Stimulated activated CD4-positive, alpha-beta T cell treated with anti-CD3 and anti-CD28 coated beads, Interleukin-1b, Interleukin-23, amount 100 ng/mL, for 1 hour (primary cell): ENCODE data around the gene FAM20A.

Experiments used
- DNase-seq, 2 donors: peaks; one replicate each; pipeline ENCODE4 v3.0.0-alpha.2; 2020; ENCODE audit warnings: low read depth in 2 of 2

The FAM20A gene

DNA sequence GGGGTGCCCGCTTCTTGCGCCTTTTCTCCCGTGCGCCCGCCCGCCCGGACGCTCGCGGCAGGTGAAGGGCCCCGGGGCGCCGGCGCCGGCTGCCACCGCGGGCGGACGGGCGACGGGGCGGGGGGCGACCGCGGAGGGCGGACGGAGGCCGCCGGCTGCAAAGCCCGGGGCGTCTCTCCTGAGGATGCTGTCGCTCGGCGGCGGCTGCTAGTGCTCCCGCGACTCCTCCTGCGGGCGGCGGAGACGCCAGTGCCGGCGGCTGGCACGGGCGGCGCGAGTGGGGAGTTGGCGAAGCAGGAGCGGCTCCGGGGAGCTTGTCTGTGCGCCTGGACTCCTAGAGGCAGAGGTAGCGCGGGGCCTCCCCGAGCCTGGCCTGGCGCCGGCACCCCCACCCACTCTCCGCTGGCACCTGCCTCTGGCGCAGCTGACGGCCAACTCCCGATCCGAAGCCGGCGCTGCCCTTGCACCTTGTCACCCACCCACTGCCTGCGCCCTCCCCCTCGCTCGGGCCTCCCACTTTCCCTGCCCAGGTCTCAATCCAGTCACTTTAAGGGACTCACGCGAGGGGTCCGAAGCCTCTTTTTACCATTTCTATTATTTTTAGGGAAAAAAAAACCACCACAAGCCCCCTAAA is at the start of gene FAM20A:
Gene FAM20A, minus strand, starts transcription at position 437 of the 634 bp plus-strand sequence. CDS start 701 bp downstream, outside the sequence.
- no peak for DNase-seq

- no peak for DNase-seq
Measured at GRCh38 chr17:68649324-68649723, 48.2 kb upstream of the FAM20A start.

GRCh38 chr17:68646626-68647526 is 45.7 kb upstream of the FAM20A start:
- no peak for DNase-seq

- DNase-seq: no peak
Measured at GRCh38 chr17:68642118-68642412, 40.9 kb upstream of the FAM20A start.

- no peak for DNase-seq
Measured at GRCh38 chr17:68641276-68642117, 40.3 kb upstream of the FAM20A start.

GRCh38 chr17:68640242-68640989 is 39.2 kb upstream of the FAM20A start:
- DNase-seq: no peak

DNA sequence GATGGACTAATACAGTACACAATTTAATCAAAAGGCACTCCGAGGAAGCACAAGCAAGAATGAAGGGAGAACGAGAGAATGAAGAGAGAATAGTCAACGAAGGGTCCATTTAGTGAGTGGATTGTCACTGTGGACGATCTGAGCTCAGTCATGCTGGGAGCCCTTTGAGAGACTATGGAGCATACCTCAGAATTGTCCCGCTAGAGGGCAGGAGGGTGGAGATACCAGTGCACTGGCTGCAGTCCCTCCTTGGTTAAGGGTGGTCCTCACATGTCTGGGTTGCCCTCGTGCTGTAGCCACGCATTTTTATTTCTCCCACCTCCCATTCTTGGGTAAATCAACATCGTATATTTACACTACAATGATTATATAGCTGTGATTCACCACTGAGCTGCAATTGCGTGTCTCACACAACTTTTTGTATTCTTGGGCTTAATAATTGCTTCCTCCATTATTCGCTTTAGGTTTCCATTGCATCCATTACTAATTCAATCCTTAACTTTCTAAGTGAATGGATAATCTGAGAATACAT is 33.2 kb upstream of the FAM20A start:
- no peak for DNase-seq

- DNase-seq: no peak
Measured at GRCh38 chr17:68628576-68628957, 27.4 kb upstream of the FAM20A start.

DNA sequence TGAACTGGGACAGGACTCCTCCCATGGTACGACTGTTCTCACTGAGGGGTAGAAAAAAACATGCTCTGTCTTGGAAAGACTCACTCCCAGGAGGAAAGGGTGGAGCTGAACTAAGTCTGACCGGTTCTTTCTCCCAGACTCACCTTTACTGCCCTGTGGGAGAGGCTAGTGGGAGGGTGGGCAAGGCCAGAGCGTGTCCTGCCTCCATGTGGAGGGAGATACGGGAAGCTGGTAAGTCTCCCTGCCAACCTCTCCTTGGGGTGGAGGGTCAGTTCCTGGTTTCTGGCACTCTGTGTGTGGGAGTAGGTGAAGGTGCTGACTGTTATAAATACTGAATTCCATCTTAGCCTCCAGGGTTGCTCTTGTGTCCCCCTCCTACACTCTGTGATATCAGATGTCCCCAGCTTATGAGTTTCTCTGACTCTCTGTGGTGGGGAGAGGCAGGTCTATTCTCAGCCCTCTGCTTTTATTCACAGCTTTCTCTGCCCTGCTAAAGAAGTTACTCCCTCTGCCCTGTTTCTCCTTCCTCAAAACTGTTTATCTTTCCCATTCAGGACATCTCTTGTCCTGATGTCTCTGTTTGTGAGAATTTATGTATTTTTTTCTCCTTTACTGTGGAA is 26.9 kb upstream of the FAM20A start:
- DNase-seq: no peak

DNA sequence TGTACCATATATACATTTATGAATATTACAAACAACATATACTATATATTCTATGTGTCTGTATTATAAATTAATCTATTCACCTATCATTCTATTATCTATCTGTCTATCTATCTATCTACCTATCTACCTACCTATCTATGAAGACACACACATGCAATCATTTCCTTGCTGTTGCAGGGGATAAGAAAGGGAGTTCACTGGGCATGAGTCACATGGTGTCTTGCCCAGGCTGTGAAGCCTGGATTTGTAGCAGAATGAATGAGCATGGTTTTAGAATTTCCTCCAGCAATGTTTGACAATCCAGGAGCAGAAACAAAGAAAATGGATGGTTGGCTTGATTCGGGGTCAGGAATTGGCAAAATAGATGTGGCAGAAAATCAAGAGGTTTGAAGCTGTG is 23.2 kb upstream of the FAM20A start:
- no peak for DNase-seq

DNA sequence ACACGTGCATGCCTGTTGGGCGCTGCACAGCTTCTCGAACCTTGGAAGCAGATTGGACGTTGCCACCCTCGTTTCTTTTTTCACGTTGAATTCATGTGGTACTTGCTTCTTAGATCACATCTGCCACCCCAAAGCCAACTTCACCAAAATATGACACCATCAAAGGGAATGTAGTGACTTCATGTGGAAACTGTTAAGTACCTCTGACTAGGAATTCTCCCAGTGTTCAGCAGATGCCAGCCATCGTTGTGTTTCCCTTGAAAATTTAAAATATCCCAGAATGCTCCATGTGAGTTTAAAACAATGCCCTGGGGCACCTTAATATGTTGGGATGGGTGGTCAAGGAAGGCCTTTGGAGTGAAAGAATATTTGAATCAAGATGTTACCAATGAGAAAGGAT is 22.6 kb upstream of the FAM20A start:
- no peak for DNase-seq

DNA sequence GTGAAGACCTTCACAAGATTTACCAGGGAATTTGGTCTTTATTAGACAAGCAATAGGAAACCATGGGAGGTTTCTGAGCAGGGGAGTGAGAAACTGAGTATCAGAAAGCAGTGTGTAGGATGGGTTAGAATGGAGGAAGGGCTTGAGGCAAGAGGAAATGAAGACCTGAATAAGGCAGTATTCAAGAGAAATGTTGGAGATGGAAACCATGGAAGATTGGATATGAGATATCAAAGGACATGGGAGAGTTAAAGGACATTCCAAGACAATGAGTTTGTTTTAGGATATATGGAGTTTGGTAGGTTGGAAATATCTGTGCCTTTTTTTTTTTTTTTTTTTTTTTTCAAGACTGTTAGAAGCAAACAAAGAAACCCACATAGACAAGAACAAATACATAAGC is 21.3 kb upstream of the FAM20A start:
- no peak for DNase-seq

- DNase-seq: no peak
Measured at GRCh38 chr17:68621065-68621464, 19.9 kb upstream of the FAM20A start.

DNA sequence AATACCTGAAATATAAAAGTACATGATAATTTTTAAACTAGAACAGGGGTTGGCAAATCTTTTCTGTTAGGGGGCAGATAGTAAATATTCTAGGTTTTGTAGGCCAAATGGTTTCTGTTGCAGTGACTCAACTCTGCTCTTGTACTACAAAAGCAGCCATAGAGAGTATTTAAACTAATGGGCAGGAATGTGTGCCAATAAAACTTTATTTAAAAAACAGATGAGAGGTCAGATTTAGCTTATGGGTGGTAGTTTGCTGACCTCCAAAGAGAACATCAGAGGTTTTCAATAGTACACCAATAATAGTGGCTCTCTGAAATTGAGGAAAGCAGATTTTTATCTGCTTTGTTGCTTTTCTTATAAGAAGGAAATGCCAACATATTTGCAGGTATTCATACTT is 15.2 kb upstream of the FAM20A start:
- DNase-seq: no peak

GRCh38 chr17:68614718-68615117 is 13.6 kb upstream of the FAM20A start:
- no peak for DNase-seq

GRCh38 chr17:68613739-68614298 is 12.7 kb upstream of the FAM20A start:
- DNase-seq: no peak

- no peak for DNase-seq
Measured at GRCh38 chr17:68612923-68613292, 11.7 kb upstream of the FAM20A start.

GRCh38 chr17:68612209-68612922 is 11.2 kb upstream of the FAM20A start:
- DNase-seq: no peak

- no peak for DNase-seq
Measured at GRCh38 chr17:68611353-68612208, 10.4 kb upstream of the FAM20A start.
